HG03575 (cell line): ENCODE data around the gene IFITM10.

Source experiments
- ATAC-seq: cut with Tn5 transposase; IDR thresholded peaks from one replicate; pipeline ENCODE4 v1.9.1; 2021; ENCODE audit not compliant: unreplicated experiment, insufficient number of reproducible peaks, low FRiP score; ENCODE audit errors: extremely low read depth

The IFITM10 gene

DNA sequence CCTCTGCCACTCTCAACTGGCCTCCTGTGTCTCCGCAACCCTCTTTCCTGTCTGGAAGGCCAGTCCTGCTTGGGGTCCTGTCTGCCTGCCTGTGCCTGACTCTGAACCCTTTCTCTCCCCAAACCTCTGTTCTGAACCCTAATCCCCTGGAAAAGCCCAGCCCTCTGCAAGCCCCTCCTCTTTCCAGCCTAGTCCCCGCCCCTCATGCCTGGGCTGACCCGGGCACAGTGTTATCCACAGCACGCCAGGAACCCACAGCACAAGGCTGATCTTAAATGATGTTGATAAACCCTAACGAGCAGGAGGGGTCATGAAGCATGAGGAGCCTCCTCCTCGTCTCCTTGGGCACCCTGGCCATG, at the start of gene IFITM10:
TSS of gene IFITM10 (minus strand) at position 115 of the 359 bp plus-strand sequence. CDS start 153 bp downstream, outside the sequence.
- ATAC-seq = no peak

GRCh38 chr11:1797391-1798125, 47.2 kb upstream of the IFITM10 start:
- no peak for ATAC-seq

GRCh38 chr11:1796413-1797011, 46.1 kb upstream of the IFITM10 start:
- no peak for ATAC-seq

GRCh38 chr11:1793081-1793480, 42.7 kb upstream of the IFITM10 start:
- ATAC-seq = no peak

- no peak for ATAC-seq
Measured at GRCh38 chr11:1792461-1792860, 42.1 kb upstream of the IFITM10 start.

DNA sequence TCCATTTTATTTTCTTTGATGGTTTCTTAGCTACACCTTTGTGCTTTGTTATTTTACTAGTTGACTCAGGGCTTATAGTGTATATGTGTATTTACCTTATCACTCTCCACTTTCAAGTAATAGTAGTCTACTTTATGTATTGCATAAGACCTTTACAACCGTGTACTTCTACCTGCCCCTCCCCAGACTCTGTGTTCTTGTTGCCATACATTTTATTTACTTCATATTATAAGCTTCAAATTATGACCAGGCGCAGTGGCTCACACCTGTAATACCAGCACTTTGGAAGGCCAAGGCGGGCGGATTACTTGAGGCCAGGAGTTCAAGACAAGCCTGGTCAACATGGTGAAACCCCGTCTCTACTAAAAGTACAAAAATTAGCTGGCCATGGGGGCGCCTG, 41.5 kb upstream of the IFITM10 start:
- no peak for ATAC-seq

GRCh38 chr11:1786466-1786865, 36.1 kb upstream of the IFITM10 start:
- no peak for ATAC-seq

GRCh38 chr11:1785749-1786413, 35.5 kb upstream of the IFITM10 start:
- ATAC-seq = no peak

DNA sequence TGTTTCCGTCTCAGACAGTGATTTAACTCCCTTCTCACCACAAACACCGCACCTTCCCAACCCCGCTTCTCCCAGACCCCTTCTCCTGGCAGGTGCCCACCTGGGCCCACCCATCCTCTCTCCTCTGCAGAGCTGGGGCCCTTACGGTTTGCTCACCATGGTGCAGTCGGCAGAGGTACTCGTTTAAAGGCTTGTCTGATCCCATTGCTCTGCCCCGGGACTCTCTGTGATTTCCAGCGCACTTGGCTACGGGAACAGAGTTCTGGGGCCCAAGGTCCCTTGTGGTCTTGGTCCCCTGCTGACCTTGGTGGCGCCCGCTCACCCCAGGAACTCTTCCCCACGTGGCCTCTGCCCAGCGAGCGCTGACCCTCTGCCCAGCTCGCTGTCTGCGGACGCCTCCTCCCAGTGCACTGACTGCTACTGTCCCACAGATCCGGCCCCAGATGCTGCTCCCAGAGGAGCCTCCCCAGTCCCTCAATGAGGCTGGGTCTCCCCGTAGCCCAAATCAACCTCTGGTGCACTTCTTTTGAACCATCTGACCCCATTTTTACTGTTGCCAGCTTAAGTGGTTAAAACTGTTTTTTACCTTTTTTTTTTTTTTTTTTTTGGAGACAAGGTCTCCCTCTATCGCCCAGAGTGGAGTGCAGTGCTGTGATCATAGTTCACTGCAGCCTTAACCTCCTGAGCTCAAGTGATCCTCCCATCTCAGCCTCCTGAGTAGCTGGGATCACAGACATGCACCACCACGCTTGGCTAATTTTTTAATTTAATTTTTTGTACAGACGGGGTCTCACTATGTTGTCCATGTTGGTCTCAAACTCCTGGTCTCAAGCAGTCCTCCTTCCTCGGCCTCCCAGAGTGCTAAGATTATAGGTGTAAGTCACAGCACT, 34.6 kb upstream of the IFITM10 start:
- ATAC-seq = no peak

GRCh38 chr11:1783725-1784529, 33.5 kb upstream of the IFITM10 start:
- ATAC-seq = no peak

DNA sequence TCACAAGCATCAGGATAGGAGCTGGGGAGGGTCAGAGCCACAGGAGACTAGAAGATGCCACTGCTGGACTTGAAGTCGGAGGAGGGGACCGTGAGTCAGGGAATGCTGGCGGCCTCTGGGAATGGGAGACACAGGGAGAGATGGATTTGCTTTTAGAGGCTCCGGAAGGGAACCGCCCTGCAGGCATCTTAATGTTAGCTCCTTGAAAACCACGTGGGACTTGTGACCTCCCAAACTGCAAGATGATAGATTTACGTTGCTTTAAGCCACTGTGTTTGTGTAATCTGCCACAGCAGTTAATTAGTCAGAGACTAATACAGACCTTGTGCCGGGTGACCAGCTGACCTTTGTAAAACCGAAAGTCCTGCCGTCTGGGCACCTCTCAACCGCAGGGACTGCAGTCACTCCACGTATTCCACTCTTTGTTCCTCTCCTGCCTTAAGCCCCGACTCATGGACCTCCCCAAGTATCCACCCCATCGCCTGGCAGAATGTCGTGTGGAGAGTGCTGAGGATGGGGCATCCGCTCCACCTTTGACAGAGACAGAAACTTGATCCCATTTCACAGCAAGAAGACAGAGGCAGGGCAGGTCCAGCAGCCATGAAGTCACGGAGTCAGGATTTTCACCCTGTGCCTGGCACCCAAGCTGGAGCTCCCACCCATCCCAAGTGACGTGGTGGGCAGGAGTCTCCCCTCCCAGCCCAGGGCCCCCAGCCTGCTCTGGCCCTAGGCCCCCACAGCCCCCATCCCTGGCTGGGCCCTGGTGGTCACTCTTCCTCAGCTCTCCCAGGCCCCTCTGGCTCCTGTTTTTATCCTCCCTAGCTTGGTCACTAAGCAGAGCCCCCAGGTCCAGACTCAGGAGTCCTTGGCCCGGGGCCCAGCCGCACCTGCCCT, 32.7 kb upstream of the IFITM10 start:
- ATAC-seq = no peak

DNA sequence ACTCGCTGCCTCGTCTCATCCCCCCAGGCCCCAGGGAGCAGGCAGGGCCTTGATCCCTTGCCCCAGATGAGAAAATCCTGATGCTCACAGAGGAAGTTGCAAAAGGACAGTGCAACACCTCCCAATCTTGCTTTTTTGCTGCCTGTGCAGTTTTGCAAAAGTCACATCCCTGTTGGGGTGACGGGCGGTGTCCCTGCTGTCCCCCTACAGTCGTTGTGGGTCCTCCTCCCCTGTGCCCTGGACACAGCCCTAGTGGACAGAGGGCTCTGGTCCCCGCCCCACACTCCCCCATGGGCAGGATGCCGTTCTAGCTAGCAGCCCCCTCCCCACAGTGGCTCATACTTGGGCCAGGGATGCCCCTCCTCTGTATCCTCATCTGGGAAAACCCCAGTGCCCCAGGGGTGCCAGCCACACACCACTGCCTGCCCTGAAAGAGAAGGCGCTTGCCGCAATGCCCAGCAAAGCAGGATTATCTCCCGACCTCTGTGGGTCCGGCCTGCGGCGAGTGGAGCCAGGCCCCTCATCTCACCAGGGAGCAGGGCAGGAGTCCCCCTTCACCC, 31.7 kb upstream of the IFITM10 start:
- ATAC-seq = no peak

- ATAC-seq = no peak
Measured at GRCh38 chr11:1781593-1781975, 31.2 kb upstream of the IFITM10 start.

GRCh38 chr11:1780700-1781592, 30.6 kb upstream of the IFITM10 start:
- no peak for ATAC-seq

DNA sequence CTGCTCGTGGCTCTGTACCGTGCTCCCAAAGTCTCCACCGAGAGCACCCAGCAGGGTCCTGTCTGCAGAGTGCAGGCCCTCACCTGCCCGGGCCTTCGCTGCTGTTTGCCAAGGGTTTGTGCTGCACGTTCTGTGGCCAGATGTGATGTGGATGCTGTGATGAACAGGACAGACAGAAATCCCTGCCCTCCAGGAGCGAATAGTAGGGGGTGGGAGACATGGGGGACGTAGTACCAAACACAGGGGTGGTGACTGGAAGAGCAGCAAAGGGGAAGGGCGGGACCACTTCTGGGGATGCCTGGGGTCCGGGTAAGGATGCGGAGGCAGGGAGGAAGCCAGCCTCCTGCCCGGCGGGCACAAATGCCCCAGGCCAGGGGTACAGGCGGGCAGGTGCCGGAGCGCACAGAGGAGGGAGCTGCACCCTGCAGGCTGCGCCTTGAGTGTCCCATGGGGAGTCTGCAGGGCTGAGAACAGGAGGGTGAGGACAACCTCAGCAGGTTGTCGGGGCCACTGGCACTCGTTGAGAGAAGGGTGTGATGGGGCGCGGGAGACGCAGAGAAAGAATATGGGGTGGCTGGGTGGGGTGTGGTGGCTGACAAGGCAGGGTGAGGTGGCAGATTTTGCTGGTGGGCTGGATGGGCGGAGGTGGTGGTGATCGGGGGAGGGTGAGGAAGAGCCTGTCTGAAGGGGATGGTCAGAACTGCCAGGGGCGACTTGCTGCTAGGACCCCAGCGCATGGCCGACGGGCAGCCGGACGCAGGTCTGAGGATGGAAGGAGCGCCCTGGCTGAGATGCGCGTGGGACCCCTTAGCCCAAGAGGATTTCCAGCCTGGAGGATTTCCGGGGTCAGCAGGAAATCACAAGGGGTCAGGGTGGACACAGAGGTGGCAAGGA, 29.7 kb upstream of the IFITM10 start:
- no peak for ATAC-seq
